Erythroblast (primary cell): ENCODE data around the gene PRPF31.

Source experiments
- DNase-seq, 2 experiments: peaks; one replicate each; lab custom pipeline; 2025; lab: John Stamatoyannopoulos, UW
- GATA1 ChIP-seq: IDR thresholded peaks from 2 replicates; pipeline ENCODE4 v1.6.1; 2011; ENCODE audit warnings: low read depth, mild to moderate bottlenecking, control low read depth, low read length, moderate library complexity
- POLR2A ChIP-seq: IDR thresholded peaks from 2 replicates; pipeline ENCODE4 v1.6.1; 2011; ENCODE audit warnings: mild to moderate bottlenecking, low read length

The PRPF31 gene

GRCh38 chr19:54100561-54100960 lies 15.0 kb upstream of the PRPF31 start, which contains the start of gene OSCAR:
Gene OSCAR, minus strand, starts transcription at chr19:54100803. Its CDS starts 11 bp downstream, at chr19:54100792.
- DNase-seq, result no peak
- TF ChIP-seq GATA1, result no peak
- TF ChIP-seq POLR2A, result no peak

DNA sequence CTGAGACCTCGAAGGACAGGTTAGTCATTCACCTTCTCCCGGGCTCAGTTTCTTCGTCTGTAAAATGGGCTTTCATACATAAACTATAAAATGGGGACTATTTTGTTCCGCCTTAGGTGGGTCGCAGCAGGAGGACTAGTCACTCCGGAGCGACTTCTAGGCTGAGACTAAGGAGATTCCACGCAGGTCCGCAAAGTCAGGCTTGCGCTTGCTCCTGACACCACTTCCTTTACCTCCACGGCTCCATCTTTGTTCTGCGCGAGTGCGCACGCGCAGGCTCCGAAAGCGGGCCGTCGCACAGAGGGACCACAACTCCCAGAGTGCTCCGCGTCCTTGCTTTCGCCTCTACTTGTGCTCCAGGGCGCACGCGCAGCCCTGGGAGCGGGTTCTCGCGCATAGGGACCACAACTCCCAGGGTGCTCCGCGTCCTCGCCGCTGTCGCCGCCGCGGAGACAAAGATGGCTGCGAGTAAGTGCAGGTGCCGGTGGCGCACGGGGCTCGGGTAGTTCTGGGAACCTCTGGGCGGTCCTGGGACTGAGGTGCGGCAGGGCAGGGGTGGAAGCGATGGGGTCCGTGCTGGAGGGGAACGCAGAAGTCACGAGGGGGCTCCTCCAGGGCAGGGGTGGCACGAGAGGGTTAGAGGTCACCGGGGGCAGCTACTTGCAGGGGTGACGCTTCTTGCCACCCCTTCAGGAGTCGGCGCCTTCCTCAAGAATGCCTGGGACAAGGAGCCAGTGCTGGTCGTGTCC lies 13.0 kb upstream of the PRPF31 start, which contains the start of gene NDUFA3:
NDUFA3 (plus strand) TSS at position 435 of the 749 bp plus-strand sequence; CDS start at position 459, 24 bp downstream.
- DNase-seq, result peak; percentile 98 to 99
- TF ChIP-seq GATA1 (no peak), POLR2A (peak; percentile 86)

DNA sequence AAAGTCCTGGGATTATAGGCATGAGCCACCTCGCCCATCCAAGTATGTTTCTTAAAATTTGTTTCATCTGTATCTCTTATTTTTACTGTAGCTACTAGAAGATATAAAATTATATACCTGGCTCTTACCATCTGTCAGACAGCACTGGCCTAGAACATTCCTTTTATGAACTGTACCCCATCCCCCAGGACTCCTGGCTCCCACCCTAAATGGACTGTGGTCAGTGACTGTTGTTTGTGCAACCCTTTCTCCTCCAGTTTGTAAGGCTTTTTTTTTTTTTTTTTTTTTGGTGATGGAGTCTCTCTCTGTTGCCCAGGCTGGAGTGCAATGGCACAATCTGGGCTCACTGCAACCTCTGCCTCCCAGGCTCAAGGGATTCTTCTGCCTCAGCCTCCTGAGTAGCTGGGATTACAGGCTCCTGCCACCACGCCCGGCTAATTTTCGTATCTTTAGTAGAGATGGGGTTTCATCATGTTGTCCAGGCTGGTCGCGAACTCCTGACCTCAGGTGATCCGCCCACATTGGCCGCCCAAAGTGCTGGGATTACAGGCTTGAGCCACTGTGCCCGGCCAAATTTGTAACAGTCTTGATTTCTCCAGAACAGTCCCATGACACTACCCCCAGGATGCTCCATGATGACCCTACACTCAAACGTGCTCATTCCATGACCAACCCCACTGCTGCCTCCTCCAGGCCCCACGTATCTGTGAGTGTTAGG lies 10.4 kb upstream of the PRPF31 start:
- no peak for DNase-seq
- no peak for TF ChIP-seq GATA1
- TF ChIP-seq POLR2A, result no peak

- no peak for DNase-seq
- no peak for TF ChIP-seq POLR2A
- no peak for TF ChIP-seq GATA1
Measured at GRCh38 chr19:54105796-54106195, 9.8 kb upstream of the PRPF31 start.

GRCh38 chr19:54106716-54107115 lies 8.8 kb upstream of the PRPF31 start:
- DNase-seq, result no peak
- TF ChIP-seq GATA1 (no peak), POLR2A (no peak)

DNA sequence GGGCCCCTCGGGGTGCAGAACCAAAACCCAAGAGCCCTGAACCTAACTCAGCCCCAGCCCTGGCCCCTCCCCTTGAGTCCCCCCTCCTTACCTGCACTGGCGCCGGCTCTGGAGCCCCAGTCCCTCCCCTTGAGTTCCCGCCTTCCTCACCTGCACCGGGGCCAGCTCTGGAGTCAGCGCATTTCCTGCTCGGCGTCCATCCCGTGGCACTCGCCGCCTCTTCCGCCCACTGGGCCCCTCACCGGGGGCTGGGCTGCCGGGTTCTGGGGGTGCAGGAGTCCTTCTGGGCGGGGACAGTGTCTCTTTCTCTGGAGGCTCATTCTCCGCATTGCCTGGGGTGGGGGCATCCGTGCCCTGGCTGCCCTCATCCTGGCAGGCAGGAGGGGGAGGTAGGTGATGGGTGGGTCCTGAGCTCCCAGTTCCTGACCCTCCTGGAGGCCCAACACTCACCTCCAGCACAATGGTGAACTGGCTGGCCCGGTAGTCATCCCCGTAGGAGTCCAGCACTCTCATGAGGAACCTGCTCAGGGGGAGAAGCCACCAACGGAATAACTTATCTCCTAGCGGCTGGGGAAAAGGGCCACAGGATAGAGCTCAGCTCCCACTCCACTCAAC lies 7.6 kb upstream of the PRPF31 start:
- DNase-seq, result no peak
- TF ChIP-seq POLR2A (no peak), GATA1 (no peak)

GRCh38 chr19:54108496-54108895 lies 7.1 kb upstream of the PRPF31 start:
- DNase-seq, result no peak
- TF ChIP-seq POLR2A (no peak), GATA1 (no peak)

GRCh38 chr19:54109651-54110050 lies 5.9 kb upstream of the PRPF31 start:
- DNase-seq, result no peak
- TF ChIP-seq GATA1 (no peak), POLR2A (no peak)

- TF ChIP-seq POLR2A (peak; percentile 32), GATA1 (no peak)
- no peak for DNase-seq
Measured at GRCh38 chr19:54114340-54115108, 1.0 kb upstream of the PRPF31 start.

- TF ChIP-seq GATA1 (no peak), POLR2A (no peak)
- DNase-seq, result no peak
Measured at GRCh38 chr19:54121259-54121658, 5.7 kb downstream of the PRPF31 start.

- TF ChIP-seq POLR2A (no peak), GATA1 (no peak)
- no peak for DNase-seq
Measured at GRCh38 chr19:54123682-54124081, 8.1 kb downstream of the PRPF31 start.

DNA sequence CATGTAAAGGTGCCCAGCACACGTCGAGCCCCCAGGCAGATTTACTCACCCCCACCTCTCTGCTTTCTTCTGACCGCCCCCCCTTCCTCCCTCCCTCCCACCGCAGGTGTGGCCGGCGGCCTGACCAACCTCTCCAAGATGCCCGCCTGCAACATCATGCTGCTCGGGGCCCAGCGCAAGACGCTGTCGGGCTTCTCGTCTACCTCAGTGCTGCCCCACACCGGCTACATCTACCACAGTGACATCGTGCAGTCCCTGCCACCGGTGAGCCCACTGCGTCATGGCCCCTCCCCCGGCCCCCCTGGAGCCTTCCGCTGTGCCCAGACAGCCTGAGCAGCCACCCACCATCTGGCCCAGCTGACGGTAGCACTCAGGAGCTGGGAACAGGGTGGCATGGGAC lies 8.8 kb downstream of the PRPF31 start:
- DNase-seq, result no peak
- no peak for TF ChIP-seq GATA1

GRCh38 chr19:54125713-54126112 lies 10.2 kb downstream of the PRPF31 start:
- TF ChIP-seq POLR2A (no peak), GATA1 (no peak)
- DNase-seq, result no peak
